Fibroblast of skin of left biceps (primary cell): ENCODE measurements around the gene ZDHHC8.

ENCODE experiments used
- DNase-seq, 2 experiments: peaks; one replicate each; pipeline ENCODE4 v3.0.0-alpha.2; 2013; ENCODE audit warnings: low read depth in 2 of 2

Gene ZDHHC8

DNA sequence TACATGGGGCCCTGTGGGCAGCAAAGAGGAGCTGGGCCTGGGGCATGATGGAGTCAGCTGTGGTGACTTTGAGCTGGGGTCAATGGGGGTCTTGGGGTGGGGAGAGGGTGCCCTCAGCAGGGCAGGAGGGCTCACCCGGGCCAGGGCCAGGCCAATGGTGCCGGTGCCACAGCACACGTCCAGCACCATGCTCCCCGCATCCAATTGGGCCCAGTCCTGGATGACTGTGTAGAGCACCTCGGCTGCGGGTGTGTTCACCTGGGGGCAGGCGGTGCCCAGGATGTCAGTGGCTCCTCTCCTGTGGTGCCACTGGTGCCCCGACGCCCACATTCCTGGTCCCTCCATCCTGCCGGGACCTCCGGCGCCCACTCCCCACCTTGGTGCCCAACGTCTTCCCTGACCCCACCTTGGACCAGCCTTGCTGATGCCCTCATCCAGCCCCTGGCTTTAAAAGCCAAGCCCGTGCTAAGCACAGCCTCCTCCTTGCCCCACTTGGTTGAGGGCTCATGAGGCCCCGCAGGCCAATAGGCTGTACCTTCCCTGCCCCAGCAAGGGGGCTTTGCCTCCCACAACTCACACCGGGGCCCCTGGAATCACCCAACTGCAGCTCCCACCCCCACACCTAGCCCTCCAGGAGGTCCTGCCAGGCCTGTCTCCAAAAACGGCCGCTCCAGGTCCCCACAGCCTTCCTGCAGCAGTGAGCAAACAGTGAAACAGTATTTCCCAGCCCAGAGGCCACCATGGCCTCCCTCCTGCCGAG, 17.9 kb upstream of the ZDHHC8 start:
- DNase-seq, result no peak

DNA sequence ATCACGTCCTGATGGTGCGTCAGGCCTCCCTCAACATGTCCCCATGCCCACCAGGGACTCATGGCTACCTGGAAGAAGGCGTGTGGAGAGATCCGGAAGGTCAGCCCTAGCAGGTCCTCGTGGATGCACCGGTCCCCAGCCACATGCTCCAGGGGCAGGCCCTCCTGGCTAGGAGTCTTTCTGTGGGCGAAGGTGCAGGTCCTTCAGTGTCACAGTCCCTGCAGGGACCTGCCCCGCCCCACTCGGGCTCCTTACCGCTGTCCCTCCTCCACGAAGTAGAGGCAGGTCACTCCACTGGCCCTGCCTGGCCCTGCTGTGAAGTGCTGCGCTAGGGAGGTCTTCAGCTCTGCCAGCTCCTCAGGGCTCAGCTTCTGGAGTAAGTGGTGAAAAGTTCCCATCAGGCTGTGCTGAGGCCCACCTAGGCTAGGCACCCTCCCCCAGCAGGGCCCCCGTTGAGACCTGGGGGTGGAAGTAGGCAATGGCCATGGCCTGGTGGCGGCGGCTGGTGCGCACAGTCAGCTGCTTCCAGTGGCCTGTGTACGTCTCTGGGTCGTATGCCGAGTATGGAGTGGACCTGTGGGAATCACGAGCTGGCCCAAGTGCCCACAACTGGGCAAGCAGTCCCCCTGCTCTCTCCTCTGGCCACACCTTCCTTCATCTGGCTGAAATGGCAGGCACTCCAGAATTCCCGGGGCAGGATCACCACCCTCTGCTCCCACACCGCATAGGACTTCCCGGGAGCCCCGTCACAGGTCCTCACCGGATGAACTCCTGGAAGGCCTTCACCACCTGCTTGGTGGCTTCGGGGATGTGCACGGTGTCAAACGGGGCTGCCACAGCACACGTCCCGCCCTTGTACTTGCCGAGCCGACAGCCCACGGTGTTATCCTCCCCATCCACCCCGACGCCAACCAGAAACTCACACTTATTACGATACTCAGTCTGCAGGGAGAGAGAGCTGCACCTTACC, 16.8 kb upstream of the ZDHHC8 start:
- no peak for DNase-seq

DNA sequence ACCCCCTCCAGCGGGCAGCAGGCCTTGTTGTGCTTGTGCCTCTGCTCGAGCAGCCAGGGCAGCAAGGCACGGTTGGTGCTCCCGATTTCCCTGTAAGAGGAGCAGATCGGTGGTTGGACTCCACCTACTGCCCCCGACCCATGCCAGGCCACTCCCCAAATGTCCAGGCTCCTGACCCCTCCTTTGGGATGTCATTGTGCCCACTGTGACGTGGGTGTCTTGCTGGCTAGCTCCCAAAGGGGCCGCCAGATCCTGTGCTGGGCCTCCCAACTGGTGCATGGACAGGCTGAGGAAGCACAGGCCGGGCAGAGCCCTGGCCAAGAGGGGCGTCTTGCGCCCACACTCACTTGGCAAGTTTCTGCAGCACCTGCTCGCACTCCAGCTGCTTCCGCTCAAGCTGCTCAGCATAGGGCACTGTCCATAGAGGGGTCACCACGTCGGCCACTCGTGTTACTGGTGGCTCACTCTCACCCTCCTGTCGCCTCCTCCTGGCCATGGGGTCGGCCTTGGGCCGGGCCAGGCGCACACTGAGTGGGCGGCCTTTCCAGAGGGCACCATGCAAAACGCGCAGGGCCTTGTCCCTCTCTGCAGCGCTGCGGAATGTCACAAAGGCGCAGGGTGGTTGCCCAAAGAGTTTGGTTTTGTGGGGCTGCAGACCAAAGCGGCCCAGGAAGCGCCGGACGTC, 15.8 kb upstream of the ZDHHC8 start, which contains the start of gene RANBP1:
Gene RANBP1 (plus strand): TSS at position 414 of the 685 bp plus-strand sequence. CDS start 81 bp downstream, at position 495.
- no peak for DNase-seq

DNA sequence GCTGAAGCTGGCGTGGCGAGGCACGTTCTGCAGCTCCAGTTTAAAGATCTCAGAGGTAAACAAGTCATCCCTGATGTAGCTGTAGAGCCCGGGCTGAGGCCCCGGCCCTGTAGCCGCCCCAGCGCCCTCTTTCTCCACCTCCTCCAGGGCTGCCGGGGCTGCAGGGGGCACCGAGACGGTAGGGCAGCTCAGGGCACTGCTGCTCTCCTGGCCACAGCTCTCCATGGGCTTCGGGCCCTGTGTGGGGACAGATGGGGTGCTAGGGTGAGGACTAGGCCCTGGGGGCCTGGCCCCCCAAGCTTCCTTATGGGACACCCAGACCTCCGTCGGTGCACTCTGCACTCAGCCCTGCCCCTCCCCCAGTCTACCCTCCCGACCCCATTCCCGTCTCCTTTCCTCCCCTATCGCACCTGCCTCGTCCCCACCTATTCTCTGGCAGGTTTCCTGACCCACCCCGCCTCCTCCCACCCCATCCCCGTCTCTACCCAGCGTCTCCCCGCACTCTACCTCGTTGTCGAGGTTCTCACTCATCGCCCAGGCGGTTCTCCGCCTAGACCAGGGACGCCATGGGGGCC, 15.1 kb upstream of the ZDHHC8 start:
- DNase-seq, result no peak

DNA sequence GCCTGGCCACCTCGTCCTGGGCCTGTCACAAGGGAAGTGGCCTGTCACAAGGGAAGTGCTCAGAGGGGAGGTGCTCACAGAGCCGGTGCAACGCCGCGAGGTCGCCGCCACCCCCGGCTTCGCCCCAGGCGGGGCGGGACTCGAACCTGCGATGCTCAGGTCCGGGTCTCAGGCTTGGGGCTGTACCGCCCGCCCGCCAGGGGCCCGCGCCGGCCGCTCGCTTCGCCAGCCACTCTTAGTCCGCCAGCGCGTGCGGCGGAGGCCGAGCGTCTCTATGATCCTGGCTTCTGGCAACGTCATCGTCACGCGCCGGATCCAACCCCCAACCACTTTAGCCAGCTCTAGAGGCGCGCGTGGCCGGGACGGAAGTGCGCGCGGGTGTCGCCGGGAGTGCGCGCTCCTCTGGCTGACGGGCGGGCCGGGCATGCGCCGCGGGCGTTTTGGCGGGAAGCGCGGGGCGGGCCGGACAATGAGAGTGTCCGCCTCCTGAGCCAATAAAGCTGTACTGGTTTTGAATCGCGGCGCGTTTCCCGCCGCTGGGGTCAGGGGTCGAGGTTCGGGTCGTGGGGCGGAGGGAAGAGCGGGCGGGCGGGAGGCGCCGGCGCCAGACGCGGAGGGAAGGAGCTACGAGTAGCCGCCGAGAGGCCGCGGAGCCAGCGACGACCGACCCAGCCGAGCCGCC, 14.5 kb upstream of the ZDHHC8 start, which contains the start of gene TRMT2A:
Gene TRMT2A (minus strand): TSS at position 276 of the 682 bp plus-strand sequence. CDS start 320 bp downstream, outside the sequence.
- peak; percentile 95 to 96 for DNase-seq

DNA sequence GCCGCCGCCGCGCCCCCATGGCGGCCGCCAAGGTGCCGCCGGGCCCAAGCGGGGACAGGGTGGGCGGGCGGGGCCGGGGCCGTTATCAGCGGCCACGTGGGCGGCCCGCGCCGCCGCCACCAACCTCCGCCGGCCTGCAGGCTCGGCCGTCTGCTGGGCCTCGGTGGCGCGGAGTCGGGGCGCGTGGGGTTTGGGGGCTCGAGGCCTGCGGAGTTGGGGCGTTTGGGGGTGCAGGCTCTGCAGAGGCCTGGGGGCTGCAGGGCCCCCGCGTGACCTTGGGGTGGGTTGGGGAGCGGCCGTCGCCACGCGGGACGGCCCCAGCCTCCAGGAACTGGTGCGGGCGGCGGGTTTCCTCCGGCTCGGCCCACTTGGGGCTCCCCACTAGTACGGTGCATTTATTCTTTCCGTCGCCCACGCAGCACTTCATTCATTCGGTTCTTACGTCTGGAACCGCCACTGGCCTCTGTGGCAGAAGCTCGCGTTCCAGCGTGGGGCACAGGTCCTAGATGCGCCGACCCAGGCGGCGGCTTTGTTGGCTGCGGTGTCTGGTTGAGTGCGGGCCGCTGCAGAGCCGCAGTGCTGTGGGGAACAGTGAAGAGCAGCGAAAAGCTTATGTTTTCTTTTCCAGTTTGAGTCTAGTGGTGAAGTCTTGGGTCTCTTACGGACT, 13.8 kb upstream of the ZDHHC8 start:
- no peak for DNase-seq

- no peak for DNase-seq
Observed at GRCh38 chr22:20118300-20119020, 13.1 kb upstream of the ZDHHC8 start.

- no peak for DNase-seq
Observed at GRCh38 chr22:20121856-20122415, 9.7 kb upstream of the ZDHHC8 start.

DNA sequence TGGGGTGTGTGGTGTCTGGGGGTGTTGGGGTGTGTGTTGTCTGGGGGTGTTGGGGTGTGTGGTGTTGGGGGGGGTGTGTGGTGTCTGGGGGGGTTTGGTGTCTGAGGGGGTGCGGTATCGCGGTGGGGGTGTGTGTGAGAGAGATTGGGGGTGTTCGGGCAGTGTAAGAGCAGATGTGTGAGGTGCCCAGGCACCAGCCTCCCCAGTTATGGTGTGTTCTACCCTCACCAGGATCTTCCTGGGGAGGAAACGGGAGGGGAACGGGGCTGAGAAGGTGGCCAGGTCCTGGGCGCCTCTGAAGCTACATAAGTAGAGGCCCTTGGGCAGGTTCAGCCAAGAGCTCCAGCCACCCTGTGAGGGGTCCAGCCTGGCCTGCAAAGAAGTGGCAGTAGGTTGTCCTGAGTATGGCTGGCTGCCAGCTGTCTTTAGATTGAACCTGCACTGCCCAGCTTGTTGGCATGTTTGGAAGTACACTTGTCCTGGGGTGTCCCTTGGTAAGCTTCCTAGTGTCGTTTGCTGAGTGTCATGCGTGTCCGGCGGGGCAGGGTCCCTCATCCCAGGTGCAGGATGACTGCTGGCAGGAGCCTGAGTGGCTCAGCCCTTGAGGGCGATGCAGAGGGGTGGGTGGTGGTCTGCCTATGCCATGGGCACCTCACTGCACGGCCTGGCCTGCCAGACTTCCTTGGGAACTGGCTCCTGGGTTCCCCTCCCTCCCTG, 8.1 kb upstream of the ZDHHC8 start:
- DNase-seq, result no peak

DNA sequence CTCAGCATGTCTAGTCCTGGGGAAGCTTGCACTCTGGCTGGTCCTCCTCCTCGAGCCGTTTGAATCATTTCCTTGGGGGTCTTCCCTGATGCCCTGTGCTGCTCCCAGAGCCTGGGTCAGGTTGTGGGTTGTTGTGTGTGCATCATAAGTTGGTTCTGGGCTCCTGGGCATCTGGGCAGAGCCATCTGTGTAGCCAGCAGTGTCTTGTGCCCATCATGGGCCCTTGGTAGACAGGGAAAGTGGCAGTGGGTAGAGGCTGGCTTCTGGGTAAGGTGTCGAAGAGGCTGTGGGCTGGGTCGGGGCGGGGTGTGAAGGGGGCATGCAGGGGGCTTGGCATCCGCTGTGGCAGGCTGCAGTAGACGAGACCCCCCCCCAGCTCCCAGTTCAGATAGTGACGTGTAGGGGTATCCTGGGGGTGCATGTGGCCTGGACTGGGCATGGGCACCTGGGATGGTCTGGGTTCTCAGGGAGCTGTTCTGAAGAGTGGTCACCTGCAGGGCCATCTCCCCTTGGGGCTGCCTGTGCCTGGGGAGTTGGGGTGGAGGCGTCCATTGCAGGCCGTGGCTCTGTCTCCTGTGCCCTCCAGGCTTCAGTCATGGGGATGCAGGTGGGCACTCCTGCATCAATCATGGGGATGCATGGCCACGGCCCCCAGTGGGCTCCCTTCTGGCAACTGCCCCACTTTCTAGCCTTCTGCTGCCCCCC, 7.4 kb upstream of the ZDHHC8 start:
- DNase-seq, result no peak

GRCh38 chr22:20125201-20126174, 6.1 kb upstream of the ZDHHC8 start:
- DNase-seq, result no peak

- DNase-seq, result no peak
Observed at GRCh38 chr22:20126284-20127029, 5.1 kb upstream of the ZDHHC8 start.

- no peak for DNase-seq
Observed at GRCh38 chr22:20127318-20127868, 4.2 kb upstream of the ZDHHC8 start.

- no peak for DNase-seq
Observed at GRCh38 chr22:20127869-20128618, 3.6 kb upstream of the ZDHHC8 start.

DNA sequence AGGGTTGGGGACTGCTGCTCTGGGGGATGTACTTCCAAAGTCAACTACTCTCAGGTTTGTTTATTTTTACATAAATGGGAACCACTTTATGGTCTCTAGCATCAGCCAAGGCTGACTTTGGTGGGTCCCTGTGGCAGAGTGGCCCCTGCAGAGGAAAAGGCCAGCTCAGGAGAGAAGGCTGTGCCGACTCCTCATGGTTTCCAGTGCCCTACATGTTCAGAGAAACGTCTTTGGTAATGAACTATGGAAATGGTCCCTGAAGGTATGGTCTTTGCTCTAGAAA, 3.0 kb upstream of the ZDHHC8 start:
- DNase-seq, result no peak
